Stimulated activated CD8-positive, alpha-beta memory T cell treated with anti-CD3 and anti-CD28 coated beads, Interleukin-7, amount 100 ng/mL, for 48 hours (primary cell): Measurements from ENCODE around the gene SIAH1.
"Not testable (repeated sequence)": the region's sequence is repeated elsewhere in the genome, so short reads cannot be mapped to it uniquely, and the experiment has no call there.

Experiments
- DNase-seq, 2 donors: peaks; one replicate each; pipeline ENCODE4 v3.0.0-alpha.2; 2020; ENCODE audit warnings: low read depth in 1 of 2; ENCODE audit errors: extremely low read depth in 1 of 2

Gene SIAH1

GRCh38 chr16:48335961-48336360 is 49.3 kb downstream of the SIAH1 start:
- no peak for DNase-seq

- no peak for DNase-seq
Observed at GRCh38 chr16:48334325-48334724, 50.9 kb downstream of the SIAH1 start.

GRCh38 chr16:48332978-48333377 is 52.2 kb downstream of the SIAH1 start:
- DNase-seq, result no peak

- no peak for DNase-seq
Observed at GRCh38 chr16:48330841-48331192, 54.4 kb downstream of the SIAH1 start.

GRCh38 chr16:48330189-48330840 is 54.9 kb downstream of the SIAH1 start:
- DNase-seq, result no peak

GRCh38 chr16:48329138-48329537 is 56.1 kb downstream of the SIAH1 start:
- DNase-seq, result no peak

GRCh38 chr16:48326915-48327314 is 58.3 kb downstream of the SIAH1 start:
- no peak for DNase-seq

- no peak for DNase-seq
Observed at GRCh38 chr16:48323783-48324775, 61.1 kb downstream of the SIAH1 start.

- no peak for DNase-seq
Observed at GRCh38 chr16:48321317-48322036, 63.7 kb downstream of the SIAH1 start.

- no peak for DNase-seq
Observed at GRCh38 chr16:48318630-48319029, 66.6 kb downstream of the SIAH1 start.

GRCh38 chr16:48317614-48318315 is 67.4 kb downstream of the SIAH1 start:
- DNase-seq, result peak in 1 of 2 donors; percentile 21

GRCh38 chr16:48317026-48317425 is 68.2 kb downstream of the SIAH1 start:
- DNase-seq, result no peak

- DNase-seq, result not testable (repeated sequence)
Observed at GRCh38 chr16:48313905-48314304, 71.3 kb downstream of the SIAH1 start.

GRCh38 chr16:48310908-48311641 is 74.1 kb downstream of the SIAH1 start:
- DNase-seq, result no peak
